ENCODE results near the gene MCCD1. TPM values are rescaled to one million over a fixed set of nuclear protein-coding genes. Genes with fewer than 3 reads are reported as not detected.
"Not testable (repeated sequence)": the region's sequence is repeated elsewhere in the genome, so short reads cannot be mapped to it uniquely, and the experiment has no call there.

MCCD1 gene
- total and polyA plus RNA-seq, 2 donors from 2014 or later: 3.5 to 325 TPM

DNA sequence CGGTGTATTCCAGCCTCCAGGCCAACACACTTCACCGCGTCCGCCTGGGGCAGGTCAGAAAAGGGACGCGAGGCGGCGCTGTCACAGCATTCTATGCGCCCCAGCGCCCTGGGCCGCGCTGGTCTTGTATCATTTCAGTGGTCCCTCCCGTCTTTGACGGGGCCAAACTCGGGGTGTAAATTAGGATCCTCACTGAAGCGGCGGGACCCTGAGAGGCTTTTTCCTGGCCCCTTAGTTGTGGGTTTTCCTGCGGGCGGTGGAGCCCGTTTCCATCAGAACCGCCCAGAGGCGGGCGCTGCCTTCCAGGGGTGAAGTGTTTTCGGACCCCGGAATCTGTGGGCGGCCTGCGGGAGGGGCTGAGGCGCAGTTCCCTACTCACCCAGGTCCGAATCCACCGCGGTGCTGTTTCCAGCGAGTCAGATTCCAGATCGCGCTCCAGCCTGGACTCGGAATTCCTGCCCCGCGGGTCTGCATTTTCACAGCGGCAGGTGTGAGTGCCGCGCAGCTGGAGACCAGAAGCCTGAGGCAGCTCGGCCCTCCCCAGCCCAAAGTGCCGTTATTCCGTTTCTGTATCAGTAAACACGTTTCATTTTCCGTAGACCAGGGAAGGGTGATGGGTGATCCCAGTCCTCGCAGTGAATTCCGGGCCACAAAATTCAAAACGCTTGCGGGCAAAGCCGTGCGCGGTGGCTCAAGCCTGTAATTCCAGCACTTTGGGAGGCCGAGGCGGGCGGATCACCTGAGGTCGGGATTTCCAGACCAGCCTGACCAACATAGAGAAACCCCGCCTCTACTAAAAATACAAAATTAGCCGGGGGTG is 34.7 kb upstream of the MCCD1 start:
- peak; percentile 71 to 90 (median 82) for DNase-seq
- Histone ChIP-seq H3K36me3 (ENCODE audit: control insufficient read depth in 2 of 3, insufficient read depth in 3 of 3, low read length in 3 of 3) (no peaks in the 10 kb centered on the region), H3K27ac (ENCODE audit: low read depth in 2 of 2, low read length in 2 of 2) (peak overlapping the region in 1 of 2 donors; percentile 51), H3K9me3 (ENCODE audit: control insufficient read depth in 2 of 3, insufficient read depth in 1 of 3, low read length in 3 of 3) (no peaks in the 10 kb centered on the region), H3K4me1 (ENCODE audit: control insufficient read depth in 2 of 3, insufficient read depth in 2 of 3, low read depth in 1 of 3, low read length in 3 of 3) (peaks cover 0 to 3% (median 2%) of the 10 kb centered on the region in 3 donors), H3K4me3 (ENCODE audit: low read length in 3 of 3) (peak overlapping the region; percentile 20 to 71 (median 69)), H3K27me3 (ENCODE audit: control insufficient read depth, insufficient read depth, low read length) (peaks cover 12% of the 10 kb centered on the region), H3K9ac (ENCODE audit: low read length in 3 of 3) (peak overlapping the region in 2 of 3 donors; percentile 61 to 67)
- peak; percentile 80 for TF ChIP-seq CTCF (IDR thresholded peaks at IDR 0.05; ENCODE audit: borderline replicate concordance, extremely low read depth, insufficient read depth)
- intact Hi-C loops (cut with DNase I): no loop called here
- FAIRE-seq: no peak

DNA sequence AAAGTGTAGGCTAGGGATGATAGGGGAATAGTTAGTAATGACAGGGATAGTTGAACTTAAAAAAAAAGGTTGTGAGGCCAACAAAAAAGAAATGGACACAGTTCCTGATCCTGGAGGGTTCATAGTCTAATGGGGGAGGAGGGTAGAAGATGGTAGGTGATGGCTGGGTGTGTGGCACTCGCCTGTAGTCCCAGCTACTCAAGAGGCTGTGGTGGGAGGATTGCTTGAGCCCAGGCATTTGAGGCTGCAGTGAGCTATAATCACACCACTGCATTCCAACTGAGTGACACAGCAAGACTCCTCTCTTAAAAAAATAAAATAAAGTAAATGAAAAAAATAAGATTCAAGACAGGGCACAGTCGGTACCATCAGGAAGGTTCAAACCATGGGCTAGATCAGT is 33.2 kb upstream of the MCCD1 start:
- DNase-seq (no peak), FAIRE-seq (no peak)
- Histone ChIP-seq H3K9me3 (ENCODE audit: control insufficient read depth in 2 of 3, insufficient read depth in 1 of 3, low read length in 3 of 3) (no peaks in the 10 kb centered on the region), H3K27ac (ENCODE audit: low read depth in 2 of 2, low read length in 2 of 2) (no peak overlapping the region), H3K27me3 (ENCODE audit: control insufficient read depth, insufficient read depth, low read length) (peaks cover 15% of the 10 kb centered on the region), H3K36me3 (ENCODE audit: control insufficient read depth in 2 of 3, insufficient read depth in 3 of 3, low read length in 3 of 3) (no peaks in the 10 kb centered on the region), H3K4me3 (ENCODE audit: low read length in 3 of 3) (no peak overlapping the region), H3K9ac (ENCODE audit: low read length in 3 of 3) (no peak overlapping the region), H3K4me1 (ENCODE audit: control insufficient read depth in 2 of 3, insufficient read depth in 2 of 3, low read depth in 1 of 3, low read length in 3 of 3) (peaks cover 0 to 3% (median 2%) of the 10 kb centered on the region in 3 donors)
- intact Hi-C loops (cut with DNase I): no loop called here
- no peak for TF ChIP-seq CTCF (IDR thresholded peaks at IDR 0.05; ENCODE audit: borderline replicate concordance, extremely low read depth, insufficient read depth)

GRCh38 chr6:31496826-31497225 is 31.9 kb upstream of the MCCD1 start:
- H3K4me1 ChIP-seq (ENCODE audit: control insufficient read depth in 2 of 3, insufficient read depth in 2 of 3, low read depth in 1 of 3, low read length in 3 of 3); H3K9ac ChIP-seq (ENCODE audit: low read length in 3 of 3); intact Hi-C loops (cut with DNase I); DNase-seq; H3K27ac ChIP-seq (ENCODE audit: low read depth in 2 of 2, low read length in 2 of 2); H3K36me3 ChIP-seq (ENCODE audit: control insufficient read depth in 2 of 3, insufficient read depth in 3 of 3, low read length in 3 of 3); FAIRE-seq; H3K4me3 ChIP-seq (ENCODE audit: low read length in 3 of 3); H3K9me3 ChIP-seq (ENCODE audit: control insufficient read depth in 2 of 3, insufficient read depth in 1 of 3, low read length in 3 of 3): not testable (repeated sequence)
- H3K27me3 ChIP-seq (ENCODE audit: control insufficient read depth, insufficient read depth, low read length): peaks cover 15% of the 10 kb centered on the region
